Activated CD8-positive, alpha-beta memory T cell treated with anti-CD3 and anti-CD28 coated beads, Interleukin-2, amount 50 U/mL, for 1 hour (primary cell): ENCODE measurements around the gene LRRC28.

Experiments
- DNase-seq: peaks from one replicate; pipeline ENCODE4 v3.0.0-alpha.2; 2020; ENCODE audit errors: extremely low read depth

LRRC28 gene

GRCh38 chr15:99435113-99435695 is 183.9 kb downstream of the LRRC28 start:
- no peak for DNase-seq

- no peak for DNase-seq
These were observed 184.7 kb downstream of the LRRC28 start for GRCh38 chr15:99435877-99436541.

GRCh38 chr15:99436542-99437314 is 185.4 kb downstream of the LRRC28 start:
- no peak for DNase-seq

DNA sequence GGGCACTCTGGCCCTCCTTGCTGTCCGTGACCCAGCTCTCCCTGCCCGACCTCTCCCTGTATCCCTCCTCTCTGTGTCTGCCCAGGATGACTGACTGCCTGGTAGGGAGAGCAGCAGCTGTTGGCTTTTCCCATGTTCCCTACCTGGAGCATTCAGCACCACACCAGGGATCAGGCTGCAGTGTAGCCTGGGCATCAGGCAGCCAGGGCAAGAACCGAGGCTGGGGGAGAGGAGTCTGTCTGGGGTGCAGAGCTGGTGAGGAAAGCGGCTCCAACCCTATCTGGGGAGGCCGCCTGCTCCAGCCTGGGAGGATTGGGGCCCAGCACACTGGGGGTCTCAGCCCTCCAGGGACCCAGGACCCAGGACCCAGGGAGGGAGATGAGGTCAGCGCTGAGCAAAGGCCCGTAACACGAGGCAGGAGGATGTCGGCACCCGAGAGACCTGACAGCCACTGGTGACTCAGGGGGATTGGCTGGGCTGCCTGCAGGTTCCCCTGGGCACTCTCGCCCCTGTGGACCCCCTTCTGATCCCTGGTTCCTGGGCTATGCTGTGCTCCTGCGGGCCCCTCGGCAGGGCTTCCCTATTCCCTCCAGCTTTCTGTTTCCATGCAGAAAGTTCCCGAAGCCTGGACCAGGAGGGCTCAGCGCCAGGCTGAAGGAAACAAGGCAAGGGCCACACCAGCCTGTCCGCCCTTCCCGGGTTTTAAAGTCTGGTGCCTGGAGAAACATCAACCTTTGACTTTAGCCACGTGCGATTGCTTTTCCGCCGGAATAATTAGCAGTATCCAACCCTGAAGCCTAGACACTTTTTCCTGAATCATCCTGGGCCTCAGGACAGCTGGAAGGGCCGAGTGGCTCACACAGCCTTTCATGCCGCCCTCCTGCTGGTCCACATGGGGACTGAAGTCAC is 186.3 kb downstream of the LRRC28 start:
- DNase-seq: no peak

- DNase-seq: no peak
These were observed 186.9 kb downstream of the LRRC28 start for GRCh38 chr15:99438224-99438585.

DNA sequence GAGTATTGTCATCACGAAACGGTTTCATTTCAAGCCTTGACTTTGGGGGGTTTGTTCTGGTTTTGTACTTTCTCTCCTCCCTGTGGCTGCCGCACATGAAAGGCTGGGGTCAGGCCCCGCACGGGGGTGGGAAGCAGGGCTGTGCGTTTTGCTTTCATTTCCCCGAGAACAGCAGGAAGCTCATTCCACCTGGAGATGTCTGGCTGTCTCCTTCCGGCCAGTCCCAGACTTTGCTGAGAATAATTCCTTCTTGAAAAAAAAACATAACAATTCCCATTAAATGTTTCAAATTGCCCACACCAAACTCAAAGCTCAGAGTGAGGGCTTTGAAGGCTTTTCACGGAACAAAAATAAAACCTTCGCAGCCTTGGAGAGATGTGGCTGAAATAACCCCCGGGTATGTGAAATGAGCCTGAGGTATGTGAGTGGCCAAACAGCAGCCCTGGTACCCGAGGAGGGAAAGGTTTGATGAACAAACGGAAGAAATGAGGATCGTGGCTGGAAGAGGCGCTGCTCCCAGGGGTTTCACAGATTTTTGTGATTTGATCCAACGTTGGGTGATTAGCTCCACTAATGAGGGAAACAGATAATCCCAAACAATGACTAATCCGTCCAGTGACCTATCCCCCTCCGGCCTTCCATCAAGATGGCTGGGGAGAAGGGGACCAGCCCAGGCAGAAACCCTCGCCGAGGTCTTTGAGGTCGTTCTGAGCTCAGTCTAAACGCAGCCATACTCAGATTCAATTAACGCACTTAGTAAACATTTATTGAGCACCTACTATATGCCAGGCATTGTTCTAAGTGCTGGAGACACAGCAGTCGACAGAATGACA is 187.6 kb downstream of the LRRC28 start:
- no peak for DNase-seq

- DNase-seq: no peak
These were observed 188.2 kb downstream of the LRRC28 start for GRCh38 chr15:99439524-99439835.

- no peak for DNase-seq
These were observed 188.7 kb downstream of the LRRC28 start for GRCh38 chr15:99440029-99440428.
